Measurements from ENCODE around the gene RDM1.

The RDM1 gene

DNA sequence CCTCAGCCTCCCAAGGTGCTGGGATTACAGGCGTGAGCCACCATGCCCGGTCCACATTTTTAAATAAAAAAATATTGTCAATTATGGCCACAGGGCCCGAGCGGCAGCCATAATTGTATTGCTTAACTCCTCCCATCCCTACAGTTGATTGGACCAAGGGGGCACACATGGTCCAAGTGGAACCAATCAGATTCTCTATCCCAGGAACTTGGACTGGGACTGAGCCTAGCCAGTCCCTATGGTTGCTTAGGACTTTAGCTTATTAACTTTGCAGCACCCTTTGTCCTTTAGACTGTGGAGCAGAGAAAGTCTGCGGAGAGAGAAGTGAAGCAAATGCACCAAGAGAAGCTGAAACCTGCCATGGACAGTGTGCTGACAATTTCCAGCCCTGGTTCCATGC is 5.5 kb upstream of the RDM1 start:
- Histone ChIP-seq H3K9ac (ENCODE audit: low read length) (no peak overlapping the region), H3K27ac (ENCODE audit: low read depth, low read length) (no peak overlapping the region), H4K20me1 (ENCODE audit: low read depth, low read length) (no peaks in the 10 kb centered on the region), H2AFZ (ENCODE audit: low read depth, low read length, severe bottlenecking) (no peak overlapping the region), H3K9me2 (replicated peaks; ENCODE audit: insufficient read depth, low read length) (no peaks in the 10 kb centered on the region), H3K9me3 (ENCODE audit: insufficient read depth, low read length) (no peaks in the 10 kb centered on the region), H3K79me2 (ENCODE audit: insufficient read depth, low read length) (no peaks in the 10 kb centered on the region), H3F3A (ENCODE audit: insufficient read depth) (no peaks in the 10 kb centered on the region), H3K4me2 (ENCODE audit: low read depth, low read length, poor library complexity, severe bottlenecking) (no peak overlapping the region), H3K4me3 (ENCODE audit: insufficient read depth, low read length, poor library complexity, severe bottlenecking) (no peak overlapping the region), H3K36me3 (ENCODE audit: low read length) (no peaks in the 10 kb centered on the region), H3K27me3 (ENCODE audit: low read length) (no peaks in the 10 kb centered on the region)
- TF ChIP-seq EZH2phosphoT487 (conservative IDR thresholded peaks at IDR 0.05; ENCODE audit: low read length): no peak
- TF ChIP-seq, protein P1, sequence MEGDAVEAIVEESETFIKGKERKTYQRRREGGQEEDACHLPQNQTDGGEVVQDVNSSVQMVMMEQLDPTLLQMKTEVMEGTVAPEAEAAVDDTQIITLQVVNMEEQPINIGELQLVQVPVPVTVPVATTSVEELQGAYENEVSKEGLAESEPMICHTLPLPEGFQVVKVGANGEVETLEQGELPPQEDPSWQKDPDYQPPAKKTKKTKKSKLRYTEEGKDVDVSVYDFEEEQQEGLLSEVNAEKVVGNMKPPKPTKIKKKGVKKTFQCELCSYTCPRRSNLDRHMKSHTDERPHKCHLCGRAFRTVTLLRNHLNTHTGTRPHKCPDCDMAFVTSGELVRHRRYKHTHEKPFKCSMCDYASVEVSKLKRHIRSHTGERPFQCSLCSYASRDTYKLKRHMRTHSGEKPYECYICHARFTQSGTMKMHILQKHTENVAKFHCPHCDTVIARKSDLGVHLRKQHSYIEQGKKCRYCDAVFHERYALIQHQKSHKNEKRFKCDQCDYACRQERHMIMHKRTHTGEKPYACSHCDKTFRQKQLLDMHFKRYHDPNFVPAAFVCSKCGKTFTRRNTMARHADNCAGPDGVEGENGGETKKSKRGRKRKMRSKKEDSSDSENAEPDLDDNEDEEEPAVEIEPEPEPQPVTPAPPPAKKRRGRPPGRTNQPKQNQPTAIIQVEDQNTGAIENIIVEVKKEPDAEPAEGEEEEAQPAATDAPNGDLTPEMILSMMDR (IDR thresholded peaks at IDR 0.05; ENCODE audit: insufficient read depth, low read length, poor library complexity, severe bottlenecking): no peak

DNA sequence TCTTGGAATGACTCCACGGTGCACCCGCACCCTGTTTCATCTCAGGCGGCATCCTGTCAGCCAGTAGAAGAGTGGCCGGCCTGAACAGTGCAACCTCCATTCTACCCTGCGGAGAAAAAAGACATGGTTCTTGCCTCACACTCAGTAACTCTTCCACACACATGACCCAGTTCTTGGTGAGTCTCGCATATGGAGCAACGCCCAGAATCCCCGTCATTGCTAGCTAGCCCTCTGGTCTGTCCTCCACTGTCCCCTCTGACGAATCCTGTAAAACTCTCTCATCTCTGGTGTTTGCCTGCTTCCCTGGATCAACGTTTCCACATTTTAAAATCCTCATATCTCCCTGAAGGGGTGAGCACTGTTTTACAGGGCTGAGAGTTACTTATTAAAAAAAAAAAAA is 4.2 kb upstream of the RDM1 start:
- H3K4me2 ChIP-seq (ENCODE audit: low read depth, low read length, poor library complexity, severe bottlenecking): no peak overlapping the region
- H4K20me1 ChIP-seq (ENCODE audit: low read depth, low read length): no peaks in the 10 kb centered on the region
- H3K27me3 ChIP-seq (ENCODE audit: low read length): no peaks in the 10 kb centered on the region
- no peaks in the 10 kb centered on the region for H3K9me3 ChIP-seq (ENCODE audit: insufficient read depth, low read length)
- no peak overlapping the region for H3K4me3 ChIP-seq (ENCODE audit: insufficient read depth, low read length, poor library complexity, severe bottlenecking)
- H3K9ac ChIP-seq (ENCODE audit: low read length): no peak overlapping the region
- H3K36me3 ChIP-seq (ENCODE audit: low read length): no peaks in the 10 kb centered on the region
- peaks cover 7% of the 10 kb centered on the region; the same call in 1 of the 2 replicates for H3K79me2 ChIP-seq (ENCODE audit: insufficient read depth, low read length)
- H3K9me2 ChIP-seq (replicated peaks; ENCODE audit: insufficient read depth, low read length): no peaks in the 10 kb centered on the region
- H3F3A ChIP-seq (ENCODE audit: insufficient read depth): no peaks in the 10 kb centered on the region
- no peak overlapping the region for H2AFZ ChIP-seq (ENCODE audit: low read depth, low read length, severe bottlenecking)
- H3K27ac ChIP-seq (ENCODE audit: low read depth, low read length): no peak overlapping the region
- TF ChIP-seq EZH2phosphoT487 (conservative IDR thresholded peaks at IDR 0.05; ENCODE audit: low read length): no peak
- TF ChIP-seq, protein P1 (IDR thresholded peaks at IDR 0.05; ENCODE audit: insufficient read depth, low read length, poor library complexity, severe bottlenecking): no peak

DNA sequence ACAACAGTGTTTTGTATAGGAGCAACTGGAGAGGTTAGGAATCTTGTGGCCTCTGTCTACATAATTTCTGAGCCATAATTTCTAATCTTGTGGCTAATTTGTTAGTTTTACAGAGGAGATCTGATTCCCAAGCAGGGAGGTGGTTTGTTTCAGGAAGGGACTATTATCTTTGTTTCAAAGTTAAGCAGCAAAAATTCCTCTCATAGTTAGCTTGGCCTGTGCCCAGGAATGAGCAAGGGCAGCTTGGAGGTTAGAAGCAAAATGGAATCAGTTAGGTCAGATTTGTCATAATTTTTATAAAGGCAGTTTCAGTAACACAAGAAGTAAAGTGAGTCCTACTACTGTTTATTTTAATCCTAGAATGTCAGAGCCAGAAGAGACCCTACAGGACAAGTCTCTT is 2.0 kb upstream of the RDM1 start:
- no peak overlapping the region for H3K9ac ChIP-seq (ENCODE audit: low read length)
- no peaks in the 10 kb centered on the region for H3K9me3 ChIP-seq (ENCODE audit: insufficient read depth, low read length)
- no peak overlapping the region for H3K4me2 ChIP-seq (ENCODE audit: low read depth, low read length, poor library complexity, severe bottlenecking)
- no peaks in the 10 kb centered on the region for H3K36me3 ChIP-seq (ENCODE audit: low read length)
- no peak overlapping the region for H3K27ac ChIP-seq (ENCODE audit: low read depth, low read length)
- no peaks in the 10 kb centered on the region for H3K27me3 ChIP-seq (ENCODE audit: low read length)
- peaks cover 4% of the 10 kb centered on the region; the same call in 1 of the 2 replicates for H3F3A ChIP-seq (ENCODE audit: insufficient read depth)
- H4K20me1 ChIP-seq (ENCODE audit: low read depth, low read length): no peaks in the 10 kb centered on the region
- H2AFZ ChIP-seq (ENCODE audit: low read depth, low read length, severe bottlenecking): no peak overlapping the region
- no peaks in the 10 kb centered on the region for H3K9me2 ChIP-seq (replicated peaks; ENCODE audit: insufficient read depth, low read length)
- H3K79me2 ChIP-seq (ENCODE audit: insufficient read depth, low read length): peaks cover 13% of the 10 kb centered on the region; the same call in 1 of the 2 replicates
- H3K4me3 ChIP-seq (ENCODE audit: insufficient read depth, low read length, poor library complexity, severe bottlenecking): no peak overlapping the region
- TF ChIP-seq EZH2phosphoT487 (conservative IDR thresholded peaks at IDR 0.05; ENCODE audit: low read length): no peak
- TF ChIP-seq, protein P1 (IDR thresholded peaks at IDR 0.05; ENCODE audit: insufficient read depth, low read length, poor library complexity, severe bottlenecking): no peak

Measured in SU-DHL-6 (cell line).